ENCODE data around the gene TCEAL3.

DNA sequence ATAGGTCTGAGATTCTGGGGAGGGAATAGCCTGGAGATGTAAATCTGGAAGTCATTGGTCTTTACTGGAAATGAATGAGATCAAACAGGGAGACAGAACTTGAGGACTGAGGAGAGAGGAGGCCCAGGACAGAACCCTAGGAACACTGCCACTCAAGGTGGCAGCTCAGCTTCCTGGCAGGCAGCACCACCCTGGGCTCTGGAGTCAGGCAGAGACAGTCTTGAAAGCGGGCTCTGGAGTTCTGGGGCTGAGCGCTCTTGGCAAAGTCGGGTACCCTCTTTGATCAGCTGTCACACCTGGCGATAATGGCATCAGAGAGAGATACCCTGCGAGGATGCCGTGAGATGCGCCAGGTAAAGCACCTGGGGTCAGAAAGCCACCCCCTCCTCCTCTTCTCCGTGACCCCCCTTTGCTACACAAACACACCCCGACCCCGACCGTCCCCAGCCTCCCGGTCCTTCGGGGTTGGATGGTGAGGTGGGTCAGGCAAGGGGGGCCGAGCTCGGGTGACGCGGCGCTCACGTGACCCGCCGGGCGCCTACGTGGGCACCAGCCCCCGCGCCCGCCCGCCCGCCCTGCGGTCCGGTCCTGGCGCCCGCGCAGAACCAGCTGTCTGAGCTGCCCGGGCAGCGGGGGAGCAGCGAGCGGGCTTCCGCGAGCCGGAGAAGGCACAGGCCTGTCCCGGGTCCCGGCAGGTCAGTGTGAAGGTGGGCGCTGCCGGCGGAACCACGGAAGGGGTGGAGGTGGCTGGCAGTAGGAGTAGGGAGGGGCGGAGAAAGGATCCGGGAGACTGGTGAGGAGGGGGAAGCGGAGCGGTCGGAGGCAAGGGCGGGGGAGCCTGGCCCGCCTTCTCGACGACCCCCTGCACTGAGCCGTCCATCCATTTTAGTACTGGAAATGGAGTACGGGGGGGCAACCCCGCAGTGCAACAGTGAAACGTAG, at the start of gene TCEAL3:
- TF ChIP-seq, protein P1, sequence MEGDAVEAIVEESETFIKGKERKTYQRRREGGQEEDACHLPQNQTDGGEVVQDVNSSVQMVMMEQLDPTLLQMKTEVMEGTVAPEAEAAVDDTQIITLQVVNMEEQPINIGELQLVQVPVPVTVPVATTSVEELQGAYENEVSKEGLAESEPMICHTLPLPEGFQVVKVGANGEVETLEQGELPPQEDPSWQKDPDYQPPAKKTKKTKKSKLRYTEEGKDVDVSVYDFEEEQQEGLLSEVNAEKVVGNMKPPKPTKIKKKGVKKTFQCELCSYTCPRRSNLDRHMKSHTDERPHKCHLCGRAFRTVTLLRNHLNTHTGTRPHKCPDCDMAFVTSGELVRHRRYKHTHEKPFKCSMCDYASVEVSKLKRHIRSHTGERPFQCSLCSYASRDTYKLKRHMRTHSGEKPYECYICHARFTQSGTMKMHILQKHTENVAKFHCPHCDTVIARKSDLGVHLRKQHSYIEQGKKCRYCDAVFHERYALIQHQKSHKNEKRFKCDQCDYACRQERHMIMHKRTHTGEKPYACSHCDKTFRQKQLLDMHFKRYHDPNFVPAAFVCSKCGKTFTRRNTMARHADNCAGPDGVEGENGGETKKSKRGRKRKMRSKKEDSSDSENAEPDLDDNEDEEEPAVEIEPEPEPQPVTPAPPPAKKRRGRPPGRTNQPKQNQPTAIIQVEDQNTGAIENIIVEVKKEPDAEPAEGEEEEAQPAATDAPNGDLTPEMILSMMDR (IDR thresholded peaks at IDR 0.05): no peak
- no peak for TF ChIP-seq POLR2A (IDR thresholded peaks at IDR 0.05)

Data from Peyer's patch (tissue), 4 donors.